ENCODE data around the gene SLC5A2. TPM values are rescaled to one million over a fixed set of nuclear protein-coding genes. Genes with fewer than 3 reads are reported as not detected.
"Not testable (repeated sequence)": the region's sequence is repeated elsewhere in the genome, so short reads cannot be mapped to it uniquely, and the experiment has no call there.

Gene SLC5A2
- total RNA-seq, 1 donor from 2014 or later = 0.36 TPM

GRCh38 chr16:31502981-31503380 lies 20.1 kb downstream of the SLC5A2 start:
- Mint-ChIP-seq H3K36me3 (peaks cover 4% of the 10 kb centered on the region), H3K27me3 (ENCODE audit: low read depth) (no peaks in the 10 kb centered on the region)
- DNase-seq (ENCODE audit: low spot score in 2 of 2, unreplicated experiment in 2 of 2) = no peak

GRCh38 chr16:31503555-31503954 lies 20.6 kb downstream of the SLC5A2 start:
- not testable (repeated sequence) for H3K36me3 Mint-ChIP-seq; H3K27ac Mint-ChIP-seq; H3K4me3 Mint-ChIP-seq; H3K27me3 Mint-ChIP-seq (ENCODE audit: low read depth); H3K9me3 Mint-ChIP-seq; DNase-seq (ENCODE audit: low spot score in 2 of 2, unreplicated experiment in 2 of 2)
- H3K4me1 Mint-ChIP-seq = peaks cover 11% of the 10 kb centered on the region

More at GRCh38 chr16:31502981-31503380, 20.1 kb downstream of the SLC5A2 start:
- H3K4me1 Mint-ChIP-seq = peaks cover 9% of the 10 kb centered on the region
- TF ChIP-seq CTCF (IDR thresholded peaks at IDR 0.05; ENCODE audit: unreplicated experiment) = no peak
- no peaks in the 10 kb centered on the region for H3K9me3 Mint-ChIP-seq
- no peak overlapping the region for H3K4me3 Mint-ChIP-seq
- no peak overlapping the region for H3K27ac Mint-ChIP-seq

- Mint-ChIP-seq H3K27ac (no peak overlapping the region), H3K36me3 (no peaks in the 10 kb centered on the region), H3K9me3 (no peaks in the 10 kb centered on the region), H3K4me1 (peaks cover 17% of the 10 kb centered on the region), H3K27me3 (ENCODE audit: low read depth) (no peaks in the 10 kb centered on the region), H3K4me3 (no peak overlapping the region)
- no peak for DNase-seq (ENCODE audit: low spot score in 2 of 2, unreplicated experiment in 2 of 2)
- no peak for TF ChIP-seq CTCF (IDR thresholded peaks at IDR 0.05; ENCODE audit: unreplicated experiment)
Observed at GRCh38 chr16:31504159-31504558, 21.2 kb downstream of the SLC5A2 start.

GRCh38 chr16:31505483-31505882 lies 22.6 kb downstream of the SLC5A2 start:
- Mint-ChIP-seq H3K4me3 (no peak overlapping the region), H3K4me1 (peaks cover 23% of the 10 kb centered on the region), H3K27me3 (ENCODE audit: low read depth) (no peaks in the 10 kb centered on the region), H3K9me3 (no peaks in the 10 kb centered on the region), H3K27ac (peak overlapping the region; percentile 28), H3K36me3 (no peaks in the 10 kb centered on the region)
- no peak for DNase-seq (ENCODE audit: low spot score in 2 of 2, unreplicated experiment in 2 of 2)
- TF ChIP-seq CTCF (IDR thresholded peaks at IDR 0.05; ENCODE audit: unreplicated experiment) = no peak

GRCh38 chr16:31507617-31507928 lies 24.6 kb downstream of the SLC5A2 start:
- peak overlapping the region; percentile 79 for H3K4me3 Mint-ChIP-seq
- DNase-seq (ENCODE audit: low spot score in 2 of 2, unreplicated experiment in 2 of 2) = no peak
- H3K36me3 Mint-ChIP-seq = no peaks in the 10 kb centered on the region
- peaks cover 3% of the 10 kb centered on the region for H3K9me3 Mint-ChIP-seq
- peaks cover 23% of the 10 kb centered on the region for H3K4me1 Mint-ChIP-seq
- H3K27me3 Mint-ChIP-seq (ENCODE audit: low read depth) = no peaks in the 10 kb centered on the region
- no peak for TF ChIP-seq CTCF (IDR thresholded peaks at IDR 0.05; ENCODE audit: unreplicated experiment)
- peak overlapping the region; percentile 96 for H3K27ac Mint-ChIP-seq

GRCh38 chr16:31507929-31508705 lies 25.2 kb downstream of the SLC5A2 start, which contains the start of gene RUSF1:
TSS of gene RUSF1 (minus strand) at chr16:31508391. CDS start at chr16:31508373, 18 bp downstream.
- H3K4me1 Mint-ChIP-seq = peaks cover 23% of the 10 kb centered on the region
- no peaks in the 10 kb centered on the region for H3K36me3 Mint-ChIP-seq
- H3K27me3 Mint-ChIP-seq (ENCODE audit: low read depth) = peaks cover 3% of the 10 kb centered on the region
- H3K4me3 Mint-ChIP-seq = peak within 1 kb of the TSS; percentile 79
- H3K9me3 Mint-ChIP-seq = peaks cover 7% of the 10 kb centered on the region
- TF ChIP-seq CTCF (IDR thresholded peaks at IDR 0.05; ENCODE audit: unreplicated experiment) = no peak
- H3K27ac Mint-ChIP-seq = peak within 1 kb of the TSS; percentile 96
- peak; percentile 68 to 89 for DNase-seq (ENCODE audit: low spot score in 2 of 2, unreplicated experiment in 2 of 2)

All from mesothelial cell of epicardium (in vitro differentiated cells).